Effector CD4-positive, alpha-beta T cell (primary cell): ENCODE results near the gene PDE11A.

Experiments used
- DNase-seq: peaks from one replicate; pipeline ENCODE4 v3.0.0-alpha.2; 2020

The PDE11A gene

GRCh38 chr2:177688844-177689243 is 383.7 kb downstream of the PDE11A start:
- no peak for DNase-seq

- DNase-seq: no peak
These were observed 388.9 kb downstream of the PDE11A start for GRCh38 chr2:177683661-177684069.

- no peak for DNase-seq
These were observed 389.5 kb downstream of the PDE11A start for GRCh38 chr2:177682836-177683660.

- DNase-seq: no peak
These were observed 390.6 kb downstream of the PDE11A start for GRCh38 chr2:177682006-177682405.

- DNase-seq: no peak
These were observed 391.5 kb downstream of the PDE11A start for GRCh38 chr2:177680866-177681712.

- no peak for DNase-seq
These were observed 392.7 kb downstream of the PDE11A start for GRCh38 chr2:177679611-177680605.

- no peak for DNase-seq
These were observed 393.6 kb downstream of the PDE11A start for GRCh38 chr2:177678939-177679338.

GRCh38 chr2:177676636-177677035 is 395.9 kb downstream of the PDE11A start:
- no peak for DNase-seq

- no peak for DNase-seq
These were observed 396.8 kb downstream of the PDE11A start for GRCh38 chr2:177675825-177676224.

GRCh38 chr2:177675350-177675821 is 397.2 kb downstream of the PDE11A start:
- DNase-seq: no peak

- DNase-seq: no peak
These were observed 398.7 kb downstream of the PDE11A start for GRCh38 chr2:177673602-177674595.

GRCh38 chr2:177671662-177672061 is 400.9 kb downstream of the PDE11A start:
- no peak for DNase-seq

GRCh38 chr2:177670791-177671535 is 401.6 kb downstream of the PDE11A start:
- DNase-seq: no peak

GRCh38 chr2:177669625-177670330 is 402.8 kb downstream of the PDE11A start:
- no peak for DNase-seq

- DNase-seq: no peak
These were observed 403.4 kb downstream of the PDE11A start for GRCh38 chr2:177669201-177669600.

- no peak for DNase-seq
These were observed 404.0 kb downstream of the PDE11A start for GRCh38 chr2:177668617-177669016.

GRCh38 chr2:177667626-177668025 is 405.0 kb downstream of the PDE11A start:
- no peak for DNase-seq

- DNase-seq: no peak
These were observed 406.2 kb downstream of the PDE11A start for GRCh38 chr2:177666408-177666807.

- DNase-seq: no peak
These were observed 406.6 kb downstream of the PDE11A start for GRCh38 chr2:177665948-177666347.

- no peak for DNase-seq
These were observed 407.2 kb downstream of the PDE11A start for GRCh38 chr2:177665328-177665727.
